NB4 (cell line): ENCODE results near the gene KCTD1.

Experiments
- DNase-seq: peaks from one replicate; pipeline ENCODE4 v3.0.0; 2010; ENCODE audit warnings: low read depth
- H3K4me3 ChIP-seq: one replicate; pipeline ENCODE4 v1.5.1; 2011; ENCODE audit warnings: mild to moderate bottlenecking, low read depth, low read length, moderate library complexity
- MAX ChIP-seq: IDR thresholded peaks from 2 replicates; pipeline ENCODE4 v1.6.1; 2011; ENCODE audit warnings: low read depth, low read length
- MYC ChIP-seq: IDR thresholded peaks from 2 replicates; pipeline ENCODE4 v1.6.1; 2011; ENCODE audit warnings: low read depth, low read length
- POLR2A ChIP-seq: IDR thresholded peaks from 2 replicates; pipeline ENCODE4 v1.6.1; 2011; ENCODE audit warnings: mild to moderate bottlenecking; ENCODE audit not compliant: insufficient read length; ENCODE audit errors: extremely low read depth
- TF ChIP-seq, protein P1 (sequence below): IDR thresholded peaks from one replicate; pipeline ENCODE4 v1.5.1; 2012; ENCODE audit warnings: low read depth, low read length

KCTD1 gene

GRCh38 chr18:26574958-26575864 is 26.9 kb upstream of the KCTD1 start:
- DNase-seq: peak; percentile 27
- TF ChIP-seq, protein P1, sequence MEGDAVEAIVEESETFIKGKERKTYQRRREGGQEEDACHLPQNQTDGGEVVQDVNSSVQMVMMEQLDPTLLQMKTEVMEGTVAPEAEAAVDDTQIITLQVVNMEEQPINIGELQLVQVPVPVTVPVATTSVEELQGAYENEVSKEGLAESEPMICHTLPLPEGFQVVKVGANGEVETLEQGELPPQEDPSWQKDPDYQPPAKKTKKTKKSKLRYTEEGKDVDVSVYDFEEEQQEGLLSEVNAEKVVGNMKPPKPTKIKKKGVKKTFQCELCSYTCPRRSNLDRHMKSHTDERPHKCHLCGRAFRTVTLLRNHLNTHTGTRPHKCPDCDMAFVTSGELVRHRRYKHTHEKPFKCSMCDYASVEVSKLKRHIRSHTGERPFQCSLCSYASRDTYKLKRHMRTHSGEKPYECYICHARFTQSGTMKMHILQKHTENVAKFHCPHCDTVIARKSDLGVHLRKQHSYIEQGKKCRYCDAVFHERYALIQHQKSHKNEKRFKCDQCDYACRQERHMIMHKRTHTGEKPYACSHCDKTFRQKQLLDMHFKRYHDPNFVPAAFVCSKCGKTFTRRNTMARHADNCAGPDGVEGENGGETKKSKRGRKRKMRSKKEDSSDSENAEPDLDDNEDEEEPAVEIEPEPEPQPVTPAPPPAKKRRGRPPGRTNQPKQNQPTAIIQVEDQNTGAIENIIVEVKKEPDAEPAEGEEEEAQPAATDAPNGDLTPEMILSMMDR: no peak
- TF ChIP-seq MAX (no peak), POLR2A (no peak), MYC (no peak)
- H3K4me3 ChIP-seq: peak overlapping the region; percentile 32

DNA sequence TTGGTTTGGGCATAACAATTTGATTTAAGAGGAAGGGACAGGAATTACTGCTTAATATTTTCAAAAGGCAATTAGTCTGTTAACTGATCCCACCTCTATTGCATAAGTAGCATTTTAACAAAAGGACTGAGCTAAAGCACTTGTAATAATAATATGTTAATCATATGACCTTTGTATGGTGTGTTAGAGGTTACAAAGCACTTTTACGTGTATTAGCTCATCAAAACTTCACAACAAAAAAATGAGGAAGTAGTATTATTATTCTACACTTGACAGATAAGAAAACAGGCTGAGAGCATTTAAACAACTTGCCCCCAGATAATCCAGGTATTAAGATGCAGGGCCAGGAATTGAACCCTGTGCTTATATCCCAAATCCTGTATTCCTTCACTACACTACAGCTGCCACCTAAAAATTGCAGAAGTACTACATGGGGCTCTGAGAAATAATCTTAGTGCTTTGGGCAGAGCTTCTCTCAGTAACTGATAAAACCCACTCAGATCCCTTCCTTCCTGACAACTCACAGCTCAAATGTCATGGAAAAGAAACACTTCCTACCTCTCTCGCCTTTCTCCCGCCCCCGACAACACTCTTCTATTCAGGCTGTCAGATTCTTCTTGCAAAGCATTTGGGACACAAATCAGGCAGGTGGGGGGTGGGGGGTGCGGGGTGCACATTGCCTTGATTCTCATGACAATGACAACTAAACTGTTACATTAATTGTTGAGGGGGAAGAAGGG is 20.7 kb upstream of the KCTD1 start:
- DNase-seq: no peak
- TF ChIP-seq POLR2A: no peak
- TF ChIP-seq, protein P1: no peak
- no peak for TF ChIP-seq MAX
- no peak for TF ChIP-seq MYC
- no peak overlapping the region for H3K4me3 ChIP-seq

DNA sequence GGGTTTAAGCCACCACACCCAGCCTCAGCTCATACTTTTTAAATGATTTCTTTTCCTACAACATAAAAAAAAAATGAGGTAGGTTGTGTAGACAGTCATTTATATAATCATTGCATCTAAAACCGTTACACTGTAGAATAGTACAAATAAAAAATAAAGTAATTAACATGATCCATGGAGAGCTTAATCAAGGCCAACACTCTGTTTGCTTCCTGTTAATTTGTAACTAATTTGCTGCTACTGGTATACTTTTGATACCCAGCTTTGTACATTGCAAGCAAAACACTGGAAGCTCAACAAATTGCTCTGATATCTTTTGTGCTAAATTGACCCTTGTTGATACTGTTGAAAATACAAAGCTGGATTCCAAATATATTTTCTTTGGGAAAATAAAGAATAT is 20.2 kb upstream of the KCTD1 start:
- no peak for DNase-seq
- TF ChIP-seq MAX (no peak), POLR2A (no peak), MYC (no peak)
- TF ChIP-seq, protein P1: no peak
- no peak overlapping the region for H3K4me3 ChIP-seq

GRCh38 chr18:26566874-26567555 is 18.7 kb upstream of the KCTD1 start:
- DNase-seq: no peak
- H3K4me3 ChIP-seq: no peak overlapping the region
- TF ChIP-seq MYC (no peak), MAX (no peak), POLR2A (no peak)
- TF ChIP-seq, protein P1: no peak

DNA sequence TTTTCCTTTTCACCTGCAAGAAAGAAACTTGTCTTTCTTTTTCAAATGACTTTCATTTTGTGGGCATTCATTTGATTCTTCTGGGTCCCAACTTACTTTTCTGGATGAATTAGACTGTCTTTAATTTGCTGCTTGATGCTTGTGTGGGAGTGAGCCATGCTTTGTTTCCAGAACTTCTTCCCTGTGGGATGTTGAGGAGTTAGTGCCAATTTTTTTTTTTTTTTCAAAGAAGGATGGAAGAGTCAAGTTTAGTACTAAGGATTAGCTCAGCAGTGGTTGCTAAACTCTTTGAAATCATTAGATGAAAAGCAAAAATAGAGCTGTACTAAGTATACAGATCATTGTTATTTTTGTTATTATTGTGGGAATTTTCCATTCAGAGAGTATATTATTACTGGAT is 17.2 kb upstream of the KCTD1 start:
- H3K4me3 ChIP-seq: no peak overlapping the region
- DNase-seq: no peak
- TF ChIP-seq, protein P1: no peak
- TF ChIP-seq MYC: no peak
- no peak for TF ChIP-seq POLR2A
- no peak for TF ChIP-seq MAX
